ENCODE measurements around the gene OR7A10.
A peak's percentile ranks its signal among the peaks of the same experiment; 100 is the strongest.

Gene OR7A10

DNA sequence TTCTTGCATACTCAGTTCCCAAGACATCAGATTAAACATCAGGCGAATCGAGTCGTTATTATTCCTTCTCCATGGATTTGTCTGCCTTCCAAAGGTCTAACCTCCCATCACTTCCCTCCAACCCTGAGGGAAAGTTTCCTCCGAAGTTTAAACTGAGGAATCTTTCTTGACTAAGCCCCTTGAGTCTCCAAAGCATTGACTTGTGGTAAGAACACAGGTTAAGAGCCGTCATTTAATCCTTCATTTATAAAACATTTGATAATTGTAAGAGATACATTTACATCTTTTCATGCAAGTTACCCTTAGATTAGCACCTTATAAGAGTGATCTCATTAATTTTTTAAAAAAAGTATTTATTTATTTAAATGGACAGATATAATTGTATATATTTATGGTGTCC, at the start of gene OR7A10:
Gene OR7A10, minus strand, starts transcription at position 101 of the 400 bp plus-strand sequence. CDS start 7,045 bp downstream, outside the sequence.
- no peak for DNase-seq

- DNase-seq = peak; percentile 38 to 44 (median 40)
Observed at GRCh38 chr19:14890643-14891379, 42.1 kb upstream of the OR7A10 start.

DNA sequence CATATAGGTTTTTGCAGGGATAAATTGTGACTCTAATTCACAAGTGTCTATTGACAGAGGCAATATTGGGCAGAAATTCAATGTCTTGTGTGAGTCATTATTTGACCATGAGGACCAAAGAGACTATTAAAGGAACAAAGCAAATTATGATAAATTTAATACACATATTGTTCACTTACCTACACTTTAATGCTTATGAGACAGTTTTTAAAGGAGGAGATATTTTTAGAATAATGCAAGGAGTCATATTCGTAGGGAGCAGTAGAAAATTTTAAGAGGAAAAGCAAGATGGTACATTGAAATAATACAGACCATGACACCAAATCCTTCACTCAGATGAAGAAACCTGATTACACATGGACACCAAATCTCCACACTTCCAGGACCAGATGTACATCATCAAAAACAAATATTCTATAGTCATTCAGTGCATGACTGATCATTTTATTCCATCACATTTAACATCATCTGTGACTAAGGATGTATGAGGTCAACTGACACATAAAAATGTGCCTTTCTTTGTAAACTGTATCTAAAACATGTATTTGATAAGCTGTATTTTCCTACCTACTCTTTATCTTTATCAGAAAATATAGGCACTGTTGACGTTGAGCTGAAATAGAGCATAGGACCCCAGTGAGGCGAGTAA, 41.4 kb upstream of the OR7A10 start:
- peak in 2 of 3 donors; percentile 17 to 41 for DNase-seq

- no peak for DNase-seq
Observed at GRCh38 chr19:14886032-14886431, 37.3 kb upstream of the OR7A10 start, which contains the start of gene OR7A17. Gene OR7A17, minus strand, starts transcription at chr19:14886132. Its CDS starts 4,777 bp downstream, at chr19:14881355.

DNA sequence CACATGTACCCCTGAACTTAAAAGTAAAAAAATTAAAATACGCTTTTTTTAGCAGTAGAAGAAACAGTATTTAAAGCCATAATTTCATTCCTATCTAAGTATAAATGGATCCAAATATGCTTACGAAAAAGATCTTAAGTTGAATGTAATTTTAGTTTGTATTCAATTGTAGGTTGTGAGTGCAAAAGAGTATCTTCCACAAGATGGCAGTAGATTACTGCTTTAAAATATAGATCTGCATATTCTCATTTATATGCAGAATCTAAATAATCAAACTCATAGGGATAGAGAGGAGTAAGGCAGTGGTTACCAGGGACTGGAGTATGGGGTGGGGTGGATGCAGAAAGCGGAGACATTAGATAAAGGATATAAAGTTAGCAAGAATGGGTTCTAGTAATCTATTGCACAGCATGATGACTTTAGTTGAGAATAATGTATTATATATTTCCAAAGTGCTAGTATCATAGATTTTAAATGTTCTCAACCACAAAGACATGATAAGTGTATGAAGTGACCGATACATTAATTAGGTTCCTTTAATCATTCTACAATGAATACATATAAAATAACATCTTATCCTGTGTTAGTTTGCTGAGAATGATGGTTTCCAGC, 23.0 kb upstream of the OR7A10 start:
- peak; percentile 38 to 77 (median 70) for DNase-seq

DNA sequence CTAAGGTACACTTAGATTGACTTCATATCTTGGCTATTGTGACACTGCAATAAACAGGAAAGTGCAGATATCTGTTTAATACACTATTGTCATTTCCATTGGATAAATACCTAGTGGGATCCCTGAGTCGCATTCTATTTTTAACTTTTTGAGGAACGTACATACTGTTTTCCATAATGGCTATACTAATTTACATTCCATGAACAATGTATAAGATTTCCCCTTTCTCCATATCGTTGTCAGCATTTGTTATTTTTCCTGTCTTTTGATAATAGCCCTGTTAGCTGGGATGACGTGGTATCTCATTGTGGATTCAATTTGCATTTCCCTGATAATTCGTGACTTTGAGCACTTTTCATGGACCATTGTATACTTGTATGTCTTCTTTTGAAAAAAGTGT, 19.8 kb upstream of the OR7A10 start:
- no peak for DNase-seq

DNA sequence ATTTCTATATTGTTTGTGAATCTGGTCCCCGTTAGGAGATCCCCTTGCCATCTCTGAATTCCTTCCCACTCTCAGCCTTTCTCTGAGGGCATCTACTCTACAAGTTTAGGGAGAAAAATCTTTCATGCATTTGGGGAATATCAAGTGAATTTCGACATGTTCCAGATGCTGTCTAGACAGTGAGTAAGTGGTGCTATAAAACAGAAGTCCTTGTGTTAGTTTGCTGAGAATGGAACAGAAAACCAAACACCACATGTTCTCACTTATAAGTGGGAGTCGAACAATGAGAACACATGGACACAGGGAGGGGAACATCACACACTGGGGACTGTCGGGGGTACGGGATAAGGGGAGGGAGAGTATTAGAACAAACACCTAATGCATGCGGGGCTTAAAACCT, 5.1 kb downstream of the OR7A10 start:
- DNase-seq = no peak

GRCh38 chr19:14843169-14843568, 5.6 kb downstream of the OR7A10 start:
- DNase-seq = no peak

DNA sequence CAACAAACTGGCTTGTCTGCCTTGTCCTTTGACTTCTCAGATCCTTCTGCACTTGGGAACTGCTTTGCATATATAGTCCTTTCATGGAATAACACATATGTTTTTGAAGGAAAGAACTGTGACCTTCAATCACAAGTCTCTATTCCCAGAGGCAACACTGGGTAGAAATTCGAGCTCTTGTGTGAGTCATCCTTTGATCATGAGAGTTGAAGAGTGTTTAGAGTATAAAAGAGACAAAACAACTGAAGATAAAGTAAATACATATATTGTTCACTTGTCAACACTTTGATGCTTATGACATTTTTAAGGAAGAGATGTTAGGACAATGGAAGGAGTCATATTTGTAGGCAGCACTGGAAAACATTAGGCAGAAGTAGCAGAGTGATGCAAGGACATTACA, 8.5 kb downstream of the OR7A10 start:
- no peak for DNase-seq

DNA sequence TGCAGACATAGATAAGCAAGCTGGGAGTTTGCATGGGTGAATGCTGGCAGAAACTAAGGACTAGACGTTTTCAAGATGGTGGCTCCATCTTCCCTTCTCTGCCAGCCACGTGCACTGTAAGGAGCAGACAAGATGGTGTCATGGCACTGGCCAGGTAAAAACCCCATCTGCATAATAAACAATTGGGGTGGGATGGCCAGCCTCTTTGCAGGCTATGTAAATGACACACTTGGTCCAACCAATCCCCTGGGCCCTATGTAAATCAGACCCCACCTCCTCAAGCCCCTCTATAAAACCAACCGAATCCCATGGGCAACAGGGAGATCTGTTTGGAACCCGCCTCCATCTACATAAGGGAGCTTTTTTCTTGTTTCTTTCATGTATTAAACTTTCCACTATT, 11.3 kb downstream of the OR7A10 start:
- DNase-seq = no peak

GRCh38 chr19:14835011-14835410, 13.7 kb downstream of the OR7A10 start, which contains the start of the genes OR7A5 and OR7C1:
Gene OR7A5, minus strand, starts transcription at chr19:14835185. Its CDS starts 6,944 bp downstream, at chr19:14828241.
Gene OR7C1, minus strand, starts transcription at chr19:14835185. Its CDS starts 35,049 bp downstream, at chr19:14800136.
- DNase-seq = no peak

GRCh38 chr19:14830702-14831101, 18.0 kb downstream of the OR7A10 start:
- no peak for DNase-seq

GRCh38 chr19:14826006-14826405, 22.7 kb downstream of the OR7A10 start:
- DNase-seq = no peak

DNA sequence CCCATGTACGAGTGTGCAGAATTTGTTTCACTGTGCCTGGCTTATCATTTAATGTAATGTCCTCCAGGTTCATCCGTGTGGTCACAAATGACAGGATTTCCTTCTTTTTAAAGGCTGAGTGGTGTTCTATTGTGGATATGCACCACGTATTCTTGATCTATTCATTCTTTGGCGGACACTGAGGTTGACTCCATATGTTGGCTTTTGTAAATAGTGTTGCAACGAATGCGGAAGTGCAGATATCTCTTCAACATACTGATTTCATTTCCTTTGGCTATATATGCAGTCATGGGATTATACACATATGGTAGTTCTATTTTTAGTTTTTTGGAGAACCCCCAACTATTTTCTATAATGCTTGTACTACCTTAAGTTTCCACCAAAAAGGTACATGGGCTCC, 26.8 kb downstream of the OR7A10 start:
- peak; percentile 31 to 70 (median 68) for DNase-seq

GRCh38 chr19:14818588-14818987, 30.1 kb downstream of the OR7A10 start:
- DNase-seq = no peak

DNA sequence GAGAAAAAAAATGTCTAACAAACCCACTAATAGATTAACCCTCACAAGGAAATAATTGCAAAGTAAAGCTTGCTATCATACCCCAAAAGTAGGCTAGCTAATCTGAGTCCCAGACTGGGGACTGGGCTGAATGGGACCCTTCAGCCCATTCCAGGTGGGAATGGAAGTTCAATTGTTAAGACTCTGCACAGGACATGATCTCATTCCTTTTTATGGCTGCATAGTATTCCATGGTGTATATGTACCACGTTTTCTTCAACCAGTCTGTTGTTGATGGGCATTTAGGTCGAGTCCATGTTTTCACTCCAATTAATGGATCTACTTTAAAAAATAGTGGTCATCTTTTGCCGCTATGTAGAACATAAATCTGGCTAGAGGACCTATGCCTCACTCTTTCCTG, 31.7 kb downstream of the OR7A10 start:
- no peak for DNase-seq

- DNase-seq = no peak
Observed at GRCh38 chr19:14814982-14815652, 33.6 kb downstream of the OR7A10 start.

- no peak for DNase-seq
Observed at GRCh38 chr19:14809272-14810057, 39.3 kb downstream of the OR7A10 start.

GRCh38 chr19:14804765-14805164, 44.0 kb downstream of the OR7A10 start:
- DNase-seq = peak in 2 of 3 donors; percentile 19 to 27

- no peak for DNase-seq
Observed at GRCh38 chr19:14798760-14799159, 50.0 kb downstream of the OR7A10 start.

DNA sequence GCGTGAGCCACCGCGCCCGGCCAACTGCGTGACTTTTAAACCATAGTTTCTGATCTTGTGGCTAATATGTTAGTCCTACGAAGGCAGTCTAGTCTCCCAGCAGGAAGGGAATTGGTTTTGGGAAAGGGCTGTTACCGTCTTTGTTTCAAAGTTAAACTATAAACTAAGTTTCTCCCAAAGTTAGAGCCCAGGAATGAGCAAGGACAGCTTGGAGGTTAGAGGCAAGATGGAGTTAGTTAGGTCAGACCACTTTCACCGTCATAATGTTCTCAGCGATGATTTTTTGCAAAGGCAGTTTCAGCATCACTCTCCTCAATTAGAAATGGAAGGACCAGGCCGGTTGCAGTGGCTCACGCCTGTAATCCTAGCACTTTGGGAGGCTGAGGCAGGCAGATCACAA, 52.7 kb downstream of the OR7A10 start:
- no peak for DNase-seq

DNA sequence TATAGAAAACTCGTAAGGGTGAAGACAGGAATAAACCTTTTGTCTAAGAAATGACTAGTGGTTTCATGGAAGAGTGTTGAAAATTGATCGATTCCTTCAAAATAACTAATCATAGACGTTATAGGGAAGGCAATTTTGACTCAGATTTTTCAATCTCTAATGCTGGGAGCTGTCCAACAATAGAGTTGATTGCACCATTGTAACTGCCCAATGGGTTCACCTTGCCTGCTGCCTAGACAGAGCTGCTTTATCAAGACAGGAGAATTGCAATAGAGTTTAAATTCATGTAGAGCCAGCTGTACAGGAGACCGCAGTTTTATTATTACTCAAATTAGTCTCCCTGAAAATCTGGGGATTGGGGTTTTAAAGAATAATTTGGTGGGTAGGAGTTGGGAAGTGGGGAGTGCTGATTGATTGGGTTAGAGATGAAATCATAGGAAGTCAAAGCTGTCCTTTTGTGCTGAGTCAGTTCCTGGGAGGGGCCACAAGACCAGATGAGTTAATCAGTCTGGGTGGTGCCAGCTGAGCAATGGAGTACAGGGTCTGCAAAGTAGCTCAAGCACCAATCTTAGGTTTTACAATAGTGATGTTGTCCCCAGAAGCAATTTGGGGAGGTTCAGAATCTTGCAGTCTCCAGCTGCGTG, 53.5 kb downstream of the OR7A10 start:
- peak; percentile 35 to 59 (median 50) for DNase-seq

Measured in suppressor macrophage treated with lipopolysaccharide for 1 hour (primary cell).